HTR-8/SVneo (cell line): ENCODE results near the gene UFD1.
A peak's percentile ranks its signal among the peaks of the same experiment; 100 is the strongest.
"Not testable (repeated sequence)": the region's sequence is repeated elsewhere in the genome, so short reads cannot be mapped to it uniquely, and the experiment has no call there.

Experiments
- DNase-seq: peaks from one replicate; pipeline ENCODE4 v3.0.0; 2011; ENCODE audit warnings: low spot score, mixed read lengths; ENCODE audit not compliant: insufficient read length
- FAIRE-seq: peaks from 2 replicates; lab custom pipeline; 2011; peaks lifted over from hg19 to GRCh38; lab: Jason Lieb, UNC

Gene UFD1

DNA sequence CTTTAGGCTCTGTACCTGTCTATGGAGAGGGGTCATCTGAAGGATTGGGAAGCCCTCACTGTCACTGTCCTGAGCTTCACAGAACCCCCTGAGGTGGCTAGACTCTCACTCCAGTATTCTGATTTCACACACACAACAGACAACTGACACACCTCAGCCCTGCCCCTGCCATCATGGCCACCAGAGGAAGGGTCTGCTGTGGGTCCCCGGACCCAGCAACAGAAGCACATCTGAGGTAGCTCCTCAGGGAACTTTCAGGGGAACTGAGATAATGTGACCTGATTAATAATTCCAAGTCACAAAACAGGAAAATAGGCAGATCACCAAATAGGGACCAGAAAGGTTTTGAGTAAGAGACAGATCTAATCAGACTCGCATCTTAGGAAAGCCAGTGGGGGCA lies 24.0 kb downstream of the UFD1 start:
- no peak for DNase-seq
- no peak for FAIRE-seq

DNA sequence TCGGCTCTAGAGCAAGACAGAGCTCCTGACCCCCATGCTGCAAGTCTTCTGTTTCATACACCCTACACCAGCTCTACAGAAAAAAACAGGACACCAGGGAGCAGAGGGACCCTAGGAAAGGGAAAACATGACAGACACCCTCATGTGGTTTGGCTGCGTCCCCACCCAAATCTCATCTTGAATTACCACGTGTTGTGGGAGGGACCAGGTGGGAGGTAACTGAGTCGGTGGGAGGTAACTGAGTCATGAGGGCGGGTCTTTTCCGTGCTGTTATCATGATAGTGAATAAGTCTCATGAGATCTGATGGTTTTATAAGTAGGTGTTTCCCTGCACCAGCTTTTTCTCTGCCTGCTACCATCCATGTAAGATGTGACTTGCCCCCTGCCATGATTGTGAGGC lies 24.8 kb downstream of the UFD1 start:
- DNase-seq (no peak), FAIRE-seq (no peak)

DNA sequence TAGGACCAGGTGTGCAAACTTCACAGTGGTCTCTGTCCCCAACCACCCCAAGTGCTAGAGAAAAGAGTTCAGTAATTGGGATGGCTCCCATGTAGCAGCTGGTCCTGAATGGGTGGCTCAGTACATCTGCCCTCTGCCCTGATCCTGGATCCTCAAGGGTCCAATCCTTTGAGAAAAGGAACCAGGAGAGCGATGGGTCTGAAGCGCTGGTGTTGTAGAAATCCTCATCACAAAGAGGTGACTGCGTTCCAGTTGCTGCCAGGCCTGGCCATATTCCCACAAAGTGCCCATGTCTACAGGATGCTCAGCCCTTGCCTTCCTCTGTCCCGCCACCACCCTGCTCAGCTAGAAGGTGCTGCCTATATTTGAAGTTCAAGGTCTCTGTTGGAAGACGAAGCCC lies 25.3 kb downstream of the UFD1 start:
- FAIRE-seq = no peak
- no peak for DNase-seq

DNA sequence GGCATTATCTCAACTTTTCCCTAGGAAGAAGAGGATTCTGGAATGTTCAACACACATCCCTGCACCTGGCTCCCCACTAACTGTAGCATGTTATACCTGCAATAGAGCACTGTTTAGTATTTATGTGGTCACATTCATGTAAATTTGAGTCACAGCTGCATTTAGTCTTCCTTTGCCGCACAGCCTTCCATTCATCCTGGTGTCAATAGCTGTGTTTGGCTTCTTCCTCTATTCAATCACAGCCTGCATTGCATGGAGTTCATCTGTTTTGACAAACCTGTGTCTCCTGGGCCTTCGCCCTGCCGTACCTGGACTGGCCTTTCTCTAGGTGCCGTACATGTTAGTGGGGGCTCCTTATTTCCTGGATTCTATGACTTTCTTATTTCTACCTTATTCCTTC lies 27.4 kb downstream of the UFD1 start:
- DNase-seq (no peak), FAIRE-seq (no peak)

DNA sequence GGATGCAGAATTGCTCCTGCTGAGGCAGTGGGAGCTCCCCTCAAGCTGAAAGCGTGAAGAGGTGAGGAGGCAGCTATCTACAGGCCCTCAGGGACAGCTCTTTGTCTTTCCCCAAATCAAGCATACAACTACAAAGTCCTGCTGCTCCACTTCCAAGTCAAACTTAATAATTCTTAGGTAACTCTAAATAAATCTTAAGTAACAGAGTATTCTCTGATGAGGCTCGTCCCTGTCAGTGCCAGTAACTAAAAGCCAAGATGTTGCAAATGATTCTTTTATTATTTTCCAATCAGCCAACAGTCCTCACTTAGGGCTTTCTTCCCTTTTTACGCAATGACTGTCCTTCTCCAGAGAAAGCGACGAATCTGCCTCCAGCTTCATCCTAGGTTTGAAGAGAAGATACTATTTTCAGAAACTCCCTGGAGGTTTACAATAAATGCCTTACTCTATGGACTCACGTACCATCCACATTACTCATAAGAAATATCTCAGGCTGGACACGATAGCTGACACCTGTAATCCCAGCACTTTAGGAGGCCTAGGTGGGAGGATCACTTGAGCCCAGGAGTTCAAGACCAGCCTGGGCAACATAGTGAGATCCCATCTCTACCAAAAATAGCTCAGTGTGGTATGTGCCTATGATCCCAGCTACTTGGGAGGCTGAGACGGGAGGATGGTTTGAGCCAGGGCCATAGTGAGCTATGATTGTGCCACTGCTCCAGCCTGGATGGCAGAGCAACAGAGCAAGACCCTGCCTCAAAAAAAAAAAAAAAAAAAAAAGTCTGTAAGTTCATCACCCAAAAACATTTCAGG lies 28.4 kb downstream of the UFD1 start:
- no peak for DNase-seq
- no peak for FAIRE-seq

DNA sequence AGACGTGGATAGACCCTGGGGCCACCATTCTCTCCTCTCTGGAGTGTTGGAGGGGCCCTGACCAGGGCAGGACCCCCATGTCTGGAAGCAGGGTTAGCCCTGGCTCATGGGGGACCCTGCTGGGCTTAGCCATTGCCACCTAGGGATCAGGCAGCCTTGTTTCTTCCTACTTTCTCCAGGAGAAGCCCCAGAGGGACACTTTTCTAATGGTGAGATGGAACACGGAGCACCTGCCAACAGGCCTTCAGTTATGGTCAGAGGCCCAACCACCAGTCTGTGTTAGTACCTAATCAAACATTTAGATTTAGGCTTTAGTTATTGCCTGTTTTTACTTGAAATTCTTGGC lies 29.6 kb downstream of the UFD1 start:
- DNase-seq (no peak), FAIRE-seq (no peak)

DNA sequence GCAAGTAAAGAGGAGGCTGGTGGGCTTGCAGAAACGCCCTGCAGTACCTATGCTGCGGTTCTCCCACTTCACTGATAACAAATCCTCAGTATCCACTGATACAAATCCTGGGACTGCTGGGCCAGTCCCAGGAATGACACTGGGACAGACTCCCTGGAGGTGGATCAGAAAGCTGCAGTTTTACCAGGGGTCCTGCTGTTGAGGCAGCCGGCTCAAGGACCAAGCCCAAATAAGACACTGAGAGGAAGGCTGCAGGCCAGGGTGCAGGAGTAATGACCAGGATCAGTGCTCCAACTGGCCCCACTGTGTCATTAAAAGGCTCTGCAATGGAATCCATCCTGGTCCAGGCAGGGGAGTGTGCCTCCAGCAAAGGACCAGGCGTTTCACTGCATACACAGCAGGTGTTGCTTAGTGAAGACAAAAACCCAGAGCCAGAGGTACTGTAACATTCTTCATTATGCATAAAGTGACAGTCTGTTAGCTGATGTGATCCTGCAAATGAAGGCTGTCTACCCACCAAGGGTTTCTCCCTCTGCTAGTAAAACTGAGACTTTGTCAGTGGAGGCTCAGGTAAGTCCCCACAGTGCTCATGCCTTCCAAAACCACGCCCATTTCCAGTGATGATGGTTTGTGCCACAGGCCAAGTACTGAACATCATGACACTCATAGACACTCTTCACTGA lies 30.1 kb downstream of the UFD1 start:
- no peak for DNase-seq
- FAIRE-seq = no peak

DNA sequence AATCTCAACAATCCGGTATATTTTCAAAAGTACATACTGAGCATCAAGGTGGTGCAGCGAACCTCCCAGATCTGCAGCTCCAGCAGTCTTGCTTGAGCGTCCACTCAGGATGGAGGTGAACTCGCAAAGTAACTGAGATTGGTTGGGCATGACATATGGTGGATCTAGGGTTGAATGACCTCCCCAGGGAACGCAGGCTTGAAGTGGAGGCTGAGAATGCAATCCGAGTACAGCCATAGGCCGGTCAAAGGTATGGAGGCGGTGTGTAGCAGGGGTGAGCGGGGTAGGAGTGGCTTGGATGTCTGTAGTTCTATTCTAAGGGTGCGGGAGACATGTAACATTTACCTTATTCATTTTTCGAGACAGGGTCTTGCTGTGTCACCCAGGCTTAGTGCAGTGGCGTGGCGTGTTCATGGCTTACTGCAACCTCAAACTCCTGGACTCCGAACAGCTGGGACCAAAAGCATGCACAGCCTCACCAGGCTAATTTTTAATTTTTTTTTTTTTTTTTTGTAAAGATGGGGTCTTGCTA lies 30.9 kb downstream of the UFD1 start:
- FAIRE-seq (peak; percentile 4), DNase-seq (peak; percentile 48)

DNA sequence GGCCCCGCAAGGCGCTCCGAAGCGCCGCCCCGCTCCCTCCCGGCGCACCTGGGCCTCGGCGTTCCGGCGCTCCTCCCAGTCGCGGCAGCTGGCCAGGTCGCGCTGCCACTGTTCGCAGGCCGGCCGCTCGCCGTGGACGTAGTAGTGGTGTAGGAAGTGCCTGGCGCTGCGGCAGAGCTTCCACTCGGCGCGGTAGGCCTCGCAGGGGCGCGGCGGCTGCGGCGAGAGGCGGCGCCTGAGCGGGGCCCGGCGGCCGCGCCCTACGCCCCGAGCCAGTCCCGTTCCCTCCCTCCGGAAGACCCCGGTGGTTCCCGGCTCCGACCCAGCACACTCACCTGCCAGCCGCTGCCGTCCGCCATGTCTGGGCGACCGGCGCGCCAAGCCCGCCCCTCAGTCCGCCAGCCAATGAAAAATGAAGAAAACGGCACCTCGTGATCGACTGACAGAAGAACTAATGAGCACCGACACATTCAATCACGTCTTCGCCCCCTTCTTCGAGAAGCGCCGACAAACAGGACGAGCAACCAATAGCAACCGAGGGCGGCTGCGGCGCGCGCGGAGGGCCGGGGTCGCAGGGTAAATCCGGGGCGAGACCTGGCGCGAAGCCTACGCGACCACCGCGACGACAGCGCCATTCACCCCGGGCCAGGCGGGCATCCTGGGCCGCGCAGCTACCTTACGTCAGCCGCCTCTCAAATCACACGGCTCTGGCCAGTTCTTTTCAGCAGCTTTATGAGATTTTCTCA lies 31.5 kb downstream of the UFD1 start, which contains the start of gene C22orf39:
TSS of gene C22orf39 (minus strand) at position 382 of the 746 bp plus-strand sequence. CDS start at position 359, 23 bp downstream.
- DNase-seq (peak; percentile 96), FAIRE-seq (peak; percentile 31)

DNA sequence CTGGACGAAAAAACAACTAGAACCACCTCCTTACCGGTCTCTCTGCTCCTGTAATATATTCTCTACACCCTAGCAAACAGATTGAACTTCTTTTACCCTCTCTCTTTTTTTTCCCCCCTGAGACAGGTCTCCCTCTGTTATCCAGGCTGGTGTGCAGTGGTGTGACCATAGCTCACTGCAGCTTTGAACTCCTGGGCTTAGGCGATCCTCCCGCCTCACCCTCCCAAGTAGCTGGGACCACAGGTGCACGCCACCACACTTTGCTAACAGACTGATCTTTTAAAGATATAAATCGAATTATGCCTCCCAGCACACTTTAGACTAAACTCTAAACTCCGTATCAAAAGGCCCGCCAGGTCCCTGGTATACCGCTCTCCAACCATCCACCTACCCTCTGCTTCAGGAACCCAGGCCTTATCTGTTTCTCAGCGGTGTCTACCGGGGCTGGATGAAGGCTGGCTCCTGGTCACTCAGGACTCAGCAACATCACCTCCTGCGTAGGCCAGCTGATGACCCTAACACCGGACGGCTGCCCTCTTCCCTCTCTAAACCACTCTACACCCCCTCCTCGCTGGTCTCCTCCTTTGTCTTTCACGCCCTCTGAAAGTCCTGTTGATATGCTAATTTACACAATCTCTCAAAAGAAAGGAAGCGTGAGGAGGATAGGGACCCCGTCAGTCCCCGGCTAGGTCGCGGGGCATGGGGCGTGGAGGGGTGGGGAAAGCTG lies 32.2 kb downstream of the UFD1 start:
- peak; percentile 20 for DNase-seq
- FAIRE-seq = no peak

DNA sequence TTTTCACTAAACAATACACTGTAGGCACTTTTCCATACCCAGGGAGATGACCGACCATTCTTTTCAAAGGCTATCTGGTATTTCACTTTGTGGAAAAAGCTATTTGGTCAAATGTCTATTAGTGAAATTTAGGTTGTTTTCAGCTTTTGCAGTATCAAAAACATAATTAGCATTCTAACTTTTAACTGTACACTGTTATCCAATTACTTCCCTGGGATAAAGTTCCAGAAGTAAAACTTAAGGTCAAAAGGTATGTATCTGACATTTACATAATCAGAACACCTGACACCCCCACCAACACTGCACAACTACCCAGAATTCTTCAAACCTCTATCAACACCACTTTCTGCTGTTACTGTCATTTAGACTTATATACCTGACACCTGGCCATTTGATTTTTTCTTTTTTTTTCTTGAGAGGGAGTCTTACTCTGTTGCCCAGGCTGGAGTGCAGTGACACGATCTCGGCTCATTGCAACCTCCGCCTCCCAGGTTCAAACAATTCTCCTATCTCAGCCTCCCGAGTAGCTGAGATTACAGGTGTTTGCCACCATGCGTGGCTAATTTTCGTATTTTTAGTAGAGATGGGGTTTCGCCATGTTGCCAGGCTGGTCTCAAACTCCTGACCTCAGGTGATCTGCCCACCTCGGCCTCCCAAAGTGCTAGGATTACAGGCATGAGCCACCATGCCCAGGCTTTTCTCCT lies 33.6 kb downstream of the UFD1 start:
- FAIRE-seq, DNase-seq: not testable (repeated sequence)

DNA sequence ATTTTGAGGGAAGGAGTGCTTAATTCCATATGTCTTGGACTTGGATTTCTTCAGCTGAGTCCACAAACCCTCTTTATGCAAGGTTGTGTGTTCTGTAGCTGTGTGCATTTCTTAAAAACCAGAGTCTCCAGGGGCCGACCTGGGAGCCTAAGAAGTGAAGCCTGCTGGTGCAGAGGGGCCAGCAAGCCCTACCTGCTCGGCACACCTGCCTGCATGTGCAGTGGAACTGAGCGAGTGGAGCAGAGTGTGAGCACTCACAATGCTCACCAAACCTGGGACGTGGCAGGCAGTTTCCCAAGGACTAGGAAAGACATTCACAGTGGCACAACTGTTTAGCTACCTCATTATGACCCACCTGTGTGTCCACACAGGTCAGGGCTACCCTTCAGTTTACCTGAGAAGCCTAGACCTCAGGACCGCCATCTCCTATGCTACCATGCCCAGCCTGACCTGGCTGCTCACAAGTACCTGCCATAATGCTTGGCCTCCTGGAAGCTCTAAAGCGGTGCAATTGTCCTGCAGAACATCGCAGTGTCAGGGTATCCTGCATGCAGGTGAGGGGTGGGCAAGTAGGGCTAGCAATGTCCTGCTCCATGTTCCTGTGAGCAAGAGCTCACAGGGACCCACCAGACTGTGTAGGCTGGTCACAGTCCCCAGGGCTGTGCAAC lies 35.3 kb downstream of the UFD1 start:
- DNase-seq (no peak), FAIRE-seq (no peak)

DNA sequence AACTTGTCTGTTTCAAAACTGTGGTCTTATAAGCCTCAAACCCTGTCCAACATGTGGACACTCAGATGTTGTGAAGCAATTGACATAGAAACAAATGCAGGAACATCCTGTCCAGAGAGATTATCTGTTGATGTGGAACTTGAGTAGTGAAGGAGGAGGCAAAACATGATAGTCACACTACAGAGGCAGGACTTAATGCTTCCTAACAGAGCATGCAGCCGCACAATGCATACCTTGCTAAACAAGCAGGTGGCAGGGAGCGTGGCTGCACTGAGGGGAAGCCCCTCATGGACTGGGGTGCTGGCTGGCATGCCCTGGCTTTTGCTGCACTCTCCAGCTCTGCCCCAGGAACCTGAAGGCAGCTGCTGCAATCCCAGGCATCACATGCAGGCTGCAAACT lies 36.8 kb downstream of the UFD1 start:
- FAIRE-seq (no peak), DNase-seq (no peak)

DNA sequence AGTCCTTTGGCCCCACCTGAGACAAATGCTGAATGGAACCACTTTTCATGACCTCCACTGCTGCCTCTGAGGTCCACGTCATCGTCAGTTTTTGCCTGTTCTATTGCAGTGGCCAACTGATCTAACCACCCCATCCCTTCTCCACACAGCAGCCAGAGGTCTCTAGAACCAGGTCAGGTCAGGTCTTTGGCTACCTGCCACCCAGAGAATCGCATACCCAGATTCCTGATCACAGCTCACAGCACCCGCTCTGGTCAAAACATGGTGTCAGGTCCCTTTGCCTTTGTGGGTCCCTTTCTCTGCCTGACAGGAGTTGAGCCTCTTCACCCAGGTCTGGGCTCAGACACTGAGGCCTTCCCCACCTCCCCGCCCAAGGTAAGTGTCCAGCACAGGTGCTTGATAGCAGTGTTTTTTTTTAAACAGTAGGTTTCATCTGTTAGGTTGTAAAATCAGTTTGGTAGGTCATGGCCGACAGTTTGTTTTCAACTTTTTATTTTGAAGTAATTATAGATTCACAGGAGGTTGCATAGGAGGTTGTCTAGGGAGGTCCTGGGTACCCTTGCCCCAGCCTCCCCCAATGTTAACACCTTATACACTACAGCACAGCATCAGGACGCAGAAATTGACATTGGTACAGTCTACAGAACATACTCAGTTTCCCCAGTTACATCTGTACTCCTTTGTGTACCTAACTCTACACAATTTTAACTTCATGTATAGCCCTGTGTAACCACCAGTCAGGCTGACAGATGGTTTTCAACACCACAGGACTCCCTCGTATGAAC lies 38.4 kb downstream of the UFD1 start:
- DNase-seq (no peak), FAIRE-seq (no peak)

DNA sequence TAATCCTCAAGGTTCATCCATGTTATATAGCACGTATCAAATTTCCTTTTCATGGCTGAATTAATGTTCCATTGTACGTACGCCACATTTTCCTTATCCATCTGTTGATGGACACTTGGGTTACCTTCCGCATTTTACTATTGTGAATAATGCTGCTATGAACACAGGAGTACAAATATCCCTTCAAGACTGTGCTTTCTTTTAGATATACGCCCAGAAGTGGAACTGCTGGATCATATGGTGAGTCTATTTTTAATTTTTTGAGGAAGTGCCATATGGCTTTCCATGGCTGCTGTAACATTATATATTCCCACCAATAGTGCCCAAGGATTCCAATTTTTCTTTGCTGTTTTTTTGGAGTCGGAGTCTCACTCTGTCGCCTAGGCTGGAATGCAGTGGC lies 40.7 kb downstream of the UFD1 start:
- DNase-seq (no peak), FAIRE-seq (no peak)

DNA sequence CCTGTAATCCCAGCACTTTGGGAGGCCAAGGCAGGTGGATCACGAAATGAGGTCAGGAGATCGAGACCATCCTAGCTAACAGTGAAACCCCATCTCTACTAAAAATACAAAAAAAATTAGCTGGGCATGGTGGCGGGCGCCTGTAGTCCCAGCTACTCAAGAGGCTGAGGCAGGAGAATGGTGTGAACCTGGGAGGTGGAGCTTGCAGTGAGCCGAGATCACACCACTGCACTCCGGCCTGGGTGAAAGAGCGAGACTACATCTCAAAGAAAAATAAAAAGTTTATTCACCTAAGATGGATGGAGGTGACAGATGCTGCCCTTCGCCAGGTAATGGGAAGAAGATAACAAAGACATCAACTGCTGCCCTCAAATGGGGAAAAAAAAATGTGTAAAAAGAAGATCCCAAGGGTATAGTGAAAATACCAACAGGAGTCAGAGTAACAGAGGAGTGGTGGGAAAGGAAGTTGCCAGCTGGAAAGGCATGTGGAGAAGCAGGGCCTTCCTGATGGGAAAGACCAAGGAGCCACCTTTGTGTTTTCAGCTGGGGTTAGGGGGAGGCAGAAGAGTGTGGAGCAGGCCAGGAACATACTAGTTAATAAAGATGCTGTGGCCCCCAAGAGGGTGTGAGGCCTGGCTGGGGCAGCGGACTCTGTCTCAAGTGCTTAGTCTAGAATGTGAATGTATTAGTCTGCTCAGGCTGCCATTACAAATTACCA lies 42.4 kb downstream of the UFD1 start:
- FAIRE-seq, DNase-seq: not testable (repeated sequence)

DNA sequence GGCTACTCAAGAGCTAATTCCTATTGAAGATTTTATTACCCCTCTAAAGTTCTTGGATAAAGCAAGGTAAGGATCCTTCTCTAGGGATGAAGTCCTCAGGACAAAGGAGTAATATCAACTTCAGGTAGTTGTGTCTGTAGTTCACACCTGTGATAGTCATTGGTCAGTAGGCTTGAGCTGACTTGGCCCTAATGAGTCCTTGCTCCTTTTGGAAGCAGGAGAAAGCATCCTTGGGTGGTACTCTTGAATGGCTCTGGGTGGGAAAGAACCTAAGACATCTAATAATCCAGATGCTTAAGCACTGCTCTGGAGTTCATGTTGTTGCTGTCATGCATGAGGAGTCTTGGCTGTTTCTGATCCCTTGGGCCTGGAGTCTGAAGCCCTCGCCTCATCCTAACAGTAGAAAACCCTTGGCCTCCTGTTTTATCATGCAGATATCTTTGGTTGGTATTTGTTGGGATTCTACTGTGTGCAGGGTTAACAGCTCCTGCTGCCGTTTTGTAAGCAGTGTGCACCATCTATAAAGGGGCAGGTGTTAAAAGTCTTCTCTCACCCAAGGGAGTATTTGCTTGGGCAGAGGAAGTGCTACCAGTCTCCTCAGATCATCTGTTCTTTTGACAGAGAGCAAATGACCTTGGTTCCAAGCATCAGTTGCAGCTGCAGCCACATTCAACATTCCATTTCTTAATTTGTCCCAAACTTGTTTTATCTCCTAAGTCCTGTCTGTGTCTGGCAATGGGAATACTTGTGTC lies 44.0 kb downstream of the UFD1 start:
- FAIRE-seq (no peak), DNase-seq (no peak)
